Glomerular visceral epithelial cell (primary cell): ENCODE data around the gene ADRM1.

Source experiments
- DNase-seq: peaks from one replicate; pipeline ENCODE4 v3.0.0-alpha.2; 2016; ENCODE audit errors: extremely low spot score

Gene ADRM1

DNA sequence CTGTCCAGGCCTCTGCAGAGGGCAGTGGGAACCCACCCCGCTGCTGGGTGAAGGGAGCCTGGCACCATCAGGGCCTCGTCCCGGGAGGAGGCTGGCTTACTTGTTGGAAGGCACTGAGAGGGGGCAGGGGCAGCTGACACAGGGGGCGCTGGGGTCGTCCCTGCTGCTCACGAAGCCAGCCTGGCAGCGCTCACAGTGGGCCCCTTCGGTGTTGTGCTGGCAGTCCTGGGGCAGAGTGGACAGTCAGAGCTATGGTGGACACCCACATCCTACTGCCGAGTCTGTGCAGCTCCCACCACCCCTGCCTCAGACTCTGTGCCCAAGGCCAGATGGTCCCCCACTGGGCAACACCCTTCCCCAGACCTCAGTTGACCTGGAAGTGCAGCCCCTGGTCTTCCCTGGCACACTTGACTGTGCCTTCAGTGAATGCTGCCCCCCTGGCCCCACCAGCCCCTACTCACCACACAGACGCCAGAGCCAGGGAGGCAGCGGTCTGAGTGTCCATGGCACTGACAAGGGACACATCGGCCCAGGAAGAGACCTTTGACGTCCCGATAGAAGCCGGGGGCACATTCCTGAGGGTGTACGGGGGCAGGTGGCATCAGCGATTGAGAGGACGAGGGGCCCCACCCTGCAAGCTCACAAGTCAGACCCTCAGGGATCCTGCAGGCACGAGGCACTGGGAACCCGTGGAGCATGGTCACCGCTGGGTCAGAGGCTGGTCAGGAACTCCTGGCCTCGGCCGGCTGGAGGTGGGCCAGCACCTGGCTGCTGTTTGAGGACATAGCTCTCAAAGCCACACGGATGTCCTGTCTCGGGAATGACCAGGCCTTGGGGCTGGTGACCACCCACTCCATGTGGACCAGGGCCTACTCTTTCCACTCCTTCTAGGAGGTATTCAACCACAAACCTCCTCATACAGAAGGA is 21.4 kb downstream of the ADRM1 start:
- no peak for DNase-seq

DNA sequence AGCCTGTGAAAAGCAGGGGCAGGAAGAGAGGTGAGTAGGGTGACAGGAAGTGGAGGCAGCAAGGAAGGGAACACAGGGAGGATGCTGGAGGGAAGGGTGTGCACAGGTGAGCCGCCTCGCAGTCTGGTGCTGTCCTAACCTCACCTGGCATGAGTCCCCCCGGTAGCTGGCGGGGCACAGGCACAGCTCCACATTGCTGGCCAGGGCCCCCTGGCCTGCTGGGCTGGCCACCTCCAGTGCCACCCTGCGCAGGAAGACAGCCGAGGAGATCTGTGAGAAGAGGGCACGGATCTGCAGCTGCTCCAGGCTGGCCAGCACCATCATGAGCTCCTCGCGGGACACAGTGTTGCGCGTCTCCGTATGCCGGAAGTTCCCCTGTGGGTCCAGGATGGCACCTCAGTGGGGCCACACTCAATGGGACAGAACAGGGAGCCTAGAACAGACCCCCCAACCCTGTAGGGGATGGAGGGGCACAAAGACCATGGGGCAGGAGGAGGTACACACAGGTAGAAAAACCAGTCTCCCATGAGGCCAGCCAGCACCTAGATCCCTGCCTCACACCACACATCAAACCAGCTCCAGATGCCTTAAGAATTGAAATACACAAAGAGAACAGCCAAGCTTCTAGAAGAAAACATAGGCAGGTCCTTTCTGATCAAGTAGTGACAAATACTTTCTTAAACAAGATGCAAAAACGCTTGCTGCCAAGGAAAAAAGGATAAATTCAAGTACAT is 22.5 kb downstream of the ADRM1 start:
- no peak for DNase-seq

DNA sequence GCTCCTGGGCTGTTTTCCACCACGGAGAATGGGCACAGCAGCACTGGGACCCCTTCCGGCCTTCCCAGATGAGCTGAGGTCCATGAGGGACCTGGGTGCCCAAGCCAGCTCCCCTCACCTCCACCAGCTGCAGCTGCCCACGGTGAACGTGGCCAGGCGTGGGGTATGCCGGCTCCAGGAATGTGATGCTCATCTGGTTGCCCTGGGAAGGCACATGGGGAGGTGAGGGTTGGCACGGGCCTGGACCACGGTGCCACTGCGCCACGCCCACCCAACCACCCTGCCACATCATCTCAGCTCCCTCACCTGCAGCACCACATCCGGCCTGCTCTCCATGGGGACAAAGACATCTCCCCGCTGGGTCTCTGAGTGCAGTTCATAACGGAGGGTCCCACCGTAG is 23.8 kb downstream of the ADRM1 start:
- no peak for DNase-seq

DNA sequence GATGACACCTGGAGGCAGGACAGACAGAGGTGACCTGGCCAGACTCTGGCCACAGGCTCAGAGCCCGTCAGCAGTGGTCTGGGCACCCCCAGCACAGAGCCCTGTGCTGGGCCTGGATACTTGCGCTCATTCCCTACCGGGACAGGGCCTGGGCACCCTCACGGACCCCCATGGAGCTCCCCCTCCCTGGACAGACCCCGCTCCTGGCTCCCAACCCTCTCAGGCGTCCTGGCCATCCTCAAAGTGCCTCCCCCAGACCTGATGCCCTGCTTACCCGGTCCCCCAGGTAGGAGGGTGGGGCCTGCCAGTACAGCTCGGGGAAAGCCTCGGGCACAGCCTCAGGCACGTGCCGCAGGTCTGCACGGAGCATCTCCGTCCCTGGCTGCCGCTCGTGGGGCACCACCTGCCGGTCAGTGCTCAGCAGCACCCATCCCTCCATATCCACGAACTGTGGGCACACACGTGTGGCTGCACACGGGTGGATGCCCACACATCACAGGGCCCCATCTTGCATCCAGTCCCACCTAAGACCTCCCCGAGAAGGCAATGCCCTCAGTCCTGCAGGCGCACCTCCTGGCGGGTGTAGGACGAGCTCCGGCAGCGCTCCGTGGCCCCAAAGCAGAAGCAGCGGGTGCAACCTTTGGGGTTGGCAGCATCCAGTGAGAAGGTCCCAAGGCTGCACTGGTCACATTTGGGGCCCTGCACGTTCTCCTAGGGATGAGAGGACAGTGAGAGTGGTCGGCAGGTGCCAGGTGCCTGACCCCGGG is 24.3 kb downstream of the ADRM1 start:
- DNase-seq, result no peak

DNA sequence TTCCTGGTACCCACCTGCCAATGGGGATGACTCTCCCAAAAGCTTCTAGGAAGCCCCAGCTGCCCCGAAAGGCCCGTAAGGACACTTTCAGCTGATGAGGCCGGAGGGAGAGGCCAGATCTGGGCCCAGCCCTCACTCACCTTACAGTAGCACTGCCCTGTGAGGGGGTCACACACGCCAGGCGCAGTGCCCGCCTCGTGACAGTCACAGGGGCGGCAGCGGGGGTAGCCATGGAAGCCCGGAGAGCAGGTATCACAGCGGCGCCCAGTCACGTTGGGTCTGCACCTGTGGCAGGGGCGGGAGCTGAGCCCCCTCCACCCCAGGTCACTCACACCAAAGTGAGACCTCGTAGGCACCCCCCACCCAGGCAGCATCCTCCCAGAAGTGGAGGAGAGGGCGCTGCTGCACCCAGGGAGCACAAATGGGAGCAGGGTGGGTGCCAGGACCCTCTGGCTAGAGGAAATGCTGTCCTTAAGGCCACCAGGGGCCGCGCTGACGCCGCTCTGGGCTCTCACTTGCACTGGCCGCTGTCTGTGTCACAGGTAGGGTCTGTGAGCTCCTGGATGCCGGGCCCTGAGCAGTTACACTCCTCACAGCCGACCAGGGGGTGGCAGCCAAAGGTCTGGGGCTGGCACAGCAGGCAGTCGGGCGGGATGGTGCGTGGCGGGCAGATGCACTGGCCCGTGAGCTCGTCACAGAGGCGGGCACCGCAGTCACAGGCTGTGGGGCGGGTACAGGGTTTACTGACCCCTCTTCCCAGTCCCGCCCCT is 25.1 kb downstream of the ADRM1 start:
- no peak for DNase-seq

DNA sequence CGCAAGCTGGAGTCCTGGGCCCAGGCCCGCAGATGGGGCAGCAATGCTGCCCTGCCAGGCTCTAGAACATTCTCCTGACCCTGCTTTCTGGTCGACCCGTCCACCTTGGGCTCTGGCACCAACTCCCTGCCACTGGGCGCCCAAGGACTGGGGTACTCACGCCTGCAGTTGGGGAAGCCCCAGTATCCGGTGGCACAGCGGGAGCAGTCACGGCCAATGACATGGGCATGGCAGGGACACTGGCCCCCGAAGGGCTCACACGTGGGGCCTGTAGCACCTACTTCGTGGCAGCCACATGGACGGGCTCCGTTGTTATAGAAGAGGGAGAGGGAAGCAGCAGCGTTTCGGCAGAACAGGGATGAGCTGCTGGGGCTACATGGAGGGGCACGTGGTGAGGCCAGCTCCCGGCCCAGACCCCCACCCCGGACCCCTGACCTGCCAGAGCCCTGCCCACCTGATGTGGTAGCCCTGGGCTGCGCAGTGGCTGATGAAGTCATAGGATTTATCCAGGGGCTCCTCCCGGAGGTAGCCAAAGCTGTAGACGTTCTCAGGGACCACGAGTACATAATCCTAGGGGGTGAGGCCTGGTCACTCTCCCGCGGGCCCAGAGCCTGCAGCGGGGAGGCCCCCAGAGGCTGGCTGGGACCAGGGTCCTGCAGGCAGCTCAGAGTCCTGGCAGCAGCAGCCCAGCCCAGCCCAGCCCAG is 26.0 kb downstream of the ADRM1 start:
- DNase-seq, result no peak

DNA sequence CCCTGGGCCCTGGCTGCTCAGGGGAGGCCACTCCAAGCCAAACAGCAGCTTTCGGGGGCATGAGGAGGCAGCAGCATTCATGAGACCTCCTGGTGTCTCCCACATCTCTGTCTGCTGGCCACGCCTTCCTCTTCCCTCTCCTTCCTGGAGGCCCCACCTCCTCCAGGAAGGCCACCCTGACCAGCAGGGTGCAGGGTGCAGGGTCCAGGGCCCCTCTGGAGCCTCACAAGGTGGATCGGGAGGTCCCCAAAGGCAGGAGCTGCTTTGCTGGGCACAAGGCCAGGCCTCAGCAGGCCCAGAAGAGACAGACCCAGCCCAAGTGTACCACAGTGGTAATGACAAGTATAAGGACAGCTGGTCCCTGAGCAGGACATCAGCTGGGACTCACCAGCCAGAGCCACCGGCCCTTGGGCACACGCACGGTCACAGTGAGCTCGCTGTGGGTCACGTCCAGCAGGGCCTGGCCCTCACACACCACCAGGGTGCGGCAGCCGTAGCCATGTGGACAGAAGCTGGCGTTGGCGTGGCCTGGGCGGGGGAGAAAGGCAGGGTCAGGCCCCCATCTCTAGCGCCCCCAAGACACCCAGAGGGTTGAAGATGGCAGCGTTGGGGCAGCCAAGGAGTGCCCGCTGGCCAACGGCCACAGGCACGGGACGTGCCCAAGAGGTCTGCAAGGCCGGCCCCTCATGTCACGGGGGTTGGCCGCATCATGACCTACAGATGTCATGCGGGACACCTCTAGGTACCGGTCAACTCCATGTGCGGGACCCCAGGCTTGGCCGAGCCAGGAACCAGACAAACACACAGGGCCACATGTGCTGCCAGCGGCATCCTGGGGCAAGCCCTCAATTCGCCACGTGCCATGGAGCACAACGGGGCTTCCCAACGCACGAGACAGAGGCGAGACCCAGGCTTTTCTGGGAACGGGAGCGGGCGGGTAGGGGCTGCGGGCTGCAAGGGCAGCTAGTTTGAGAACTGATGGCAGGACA is 26.9 kb downstream of the ADRM1 start:
- no peak for DNase-seq

DNA sequence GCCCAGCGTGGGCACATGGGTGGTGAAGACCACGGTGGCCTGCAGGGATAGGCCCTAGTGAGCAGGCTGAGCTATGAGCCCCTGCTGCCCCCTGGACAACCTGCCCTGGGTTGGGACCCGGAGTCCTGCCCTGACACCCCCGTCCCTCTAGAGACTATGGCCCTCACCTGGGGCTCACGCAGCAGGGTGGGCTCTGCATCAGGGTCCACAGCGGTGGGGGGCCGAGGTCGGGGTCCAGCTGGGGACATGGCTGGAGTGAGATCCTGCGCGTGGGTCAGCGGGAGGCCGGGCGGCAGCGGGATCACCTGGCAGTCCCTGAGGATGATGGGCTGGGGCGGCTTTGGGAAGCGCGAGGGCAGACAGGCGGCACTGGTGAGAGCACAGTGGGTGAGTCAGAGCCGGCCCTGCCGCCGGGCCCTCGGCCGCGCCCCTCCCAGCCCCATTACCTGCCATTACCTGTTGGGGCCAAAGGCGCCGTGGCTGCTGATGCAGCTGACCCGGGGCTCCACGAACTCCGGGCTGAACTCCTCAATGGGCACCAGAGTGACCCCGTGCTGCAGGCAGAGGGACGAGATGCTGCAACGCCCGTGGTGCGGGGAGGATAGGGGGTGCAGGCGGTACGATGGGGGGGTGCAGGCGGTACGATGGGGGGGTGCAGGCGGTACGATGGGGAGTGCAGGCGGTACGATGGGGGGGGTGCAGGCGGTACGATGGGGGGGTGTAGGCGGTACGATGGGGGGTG is 27.9 kb downstream of the ADRM1 start:
- no peak for DNase-seq

DNA sequence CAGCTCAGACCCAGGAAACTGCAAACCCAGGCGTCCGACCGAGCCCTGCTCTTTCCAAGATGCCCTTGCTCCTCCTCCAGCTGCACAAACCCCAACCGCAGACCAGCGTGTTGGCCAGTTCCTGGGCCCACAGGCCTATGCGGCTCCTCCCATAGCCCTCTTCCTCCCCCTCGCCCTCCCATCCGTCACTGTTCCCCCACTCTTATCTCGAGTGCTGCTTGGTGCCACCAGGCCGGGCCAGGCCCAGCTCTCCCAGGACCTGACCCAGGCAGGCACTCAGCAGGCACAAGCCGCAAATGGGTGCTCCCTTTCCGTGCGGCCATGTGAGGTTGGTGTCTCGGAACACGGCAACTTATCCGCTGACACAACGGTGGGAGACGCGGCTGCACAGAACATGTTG is 28.6 kb downstream of the ADRM1 start:
- DNase-seq, result no peak

DNA sequence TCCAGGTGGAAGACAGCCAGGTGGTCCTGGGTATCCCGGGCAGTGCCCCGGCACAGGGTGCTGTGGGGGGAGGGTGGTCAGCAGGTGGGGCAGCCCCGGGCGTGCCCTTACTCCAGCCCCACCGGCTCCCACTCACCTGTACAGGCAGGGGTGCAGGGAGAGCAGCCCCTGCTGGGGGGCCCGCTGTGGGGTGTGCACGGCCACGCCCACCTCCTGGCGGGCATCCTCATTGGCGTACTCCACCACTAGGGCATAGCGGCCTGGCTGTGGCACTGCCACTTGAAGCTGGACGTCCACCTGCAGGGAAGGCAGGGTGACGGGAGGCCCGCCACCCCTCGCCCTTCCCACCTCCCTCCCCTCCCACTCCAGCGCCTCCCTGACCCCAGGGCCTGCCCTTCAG is 29.6 kb downstream of the ADRM1 start:
- DNase-seq, result no peak

DNA sequence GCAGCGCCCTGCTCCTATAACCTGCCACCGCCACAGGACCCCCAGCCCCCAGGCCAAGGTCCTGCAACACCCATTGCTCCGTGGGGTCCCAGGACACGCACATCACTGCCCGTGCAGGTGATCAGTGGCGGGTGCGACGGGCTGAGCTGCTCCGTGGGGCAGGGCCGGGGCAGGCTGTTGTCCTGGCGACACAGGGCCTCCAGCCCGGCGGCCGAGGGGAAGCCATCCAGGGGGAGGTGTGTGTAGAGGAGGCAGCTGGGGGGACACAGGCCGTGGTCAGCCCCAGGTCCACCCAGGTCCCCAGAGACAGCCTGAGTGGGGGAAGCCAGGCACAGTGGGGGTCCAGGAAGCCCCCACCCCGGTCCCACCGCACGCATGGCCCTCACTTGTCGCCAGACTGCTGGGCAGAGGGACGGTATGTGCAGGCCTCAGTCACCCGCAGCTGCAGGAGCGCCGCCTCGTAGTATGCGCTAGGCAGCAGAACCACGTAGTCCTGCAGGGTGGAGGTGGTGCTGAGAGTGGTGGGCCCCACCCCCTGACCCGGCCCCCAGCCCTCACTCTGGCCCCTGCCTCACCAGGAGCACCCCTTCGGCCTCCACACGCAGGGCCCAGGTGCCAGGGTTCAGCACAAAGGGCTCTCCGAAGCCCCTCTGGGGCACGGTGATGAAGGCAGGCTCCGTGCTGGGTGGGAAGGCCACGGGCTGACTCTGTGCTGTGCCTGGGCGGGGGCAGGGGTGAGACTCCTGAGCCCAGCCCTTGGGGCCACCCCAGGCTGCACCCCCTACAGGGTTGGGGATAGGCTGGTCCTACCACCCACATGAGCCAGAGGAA is 30.4 kb downstream of the ADRM1 start:
- no peak for DNase-seq

DNA sequence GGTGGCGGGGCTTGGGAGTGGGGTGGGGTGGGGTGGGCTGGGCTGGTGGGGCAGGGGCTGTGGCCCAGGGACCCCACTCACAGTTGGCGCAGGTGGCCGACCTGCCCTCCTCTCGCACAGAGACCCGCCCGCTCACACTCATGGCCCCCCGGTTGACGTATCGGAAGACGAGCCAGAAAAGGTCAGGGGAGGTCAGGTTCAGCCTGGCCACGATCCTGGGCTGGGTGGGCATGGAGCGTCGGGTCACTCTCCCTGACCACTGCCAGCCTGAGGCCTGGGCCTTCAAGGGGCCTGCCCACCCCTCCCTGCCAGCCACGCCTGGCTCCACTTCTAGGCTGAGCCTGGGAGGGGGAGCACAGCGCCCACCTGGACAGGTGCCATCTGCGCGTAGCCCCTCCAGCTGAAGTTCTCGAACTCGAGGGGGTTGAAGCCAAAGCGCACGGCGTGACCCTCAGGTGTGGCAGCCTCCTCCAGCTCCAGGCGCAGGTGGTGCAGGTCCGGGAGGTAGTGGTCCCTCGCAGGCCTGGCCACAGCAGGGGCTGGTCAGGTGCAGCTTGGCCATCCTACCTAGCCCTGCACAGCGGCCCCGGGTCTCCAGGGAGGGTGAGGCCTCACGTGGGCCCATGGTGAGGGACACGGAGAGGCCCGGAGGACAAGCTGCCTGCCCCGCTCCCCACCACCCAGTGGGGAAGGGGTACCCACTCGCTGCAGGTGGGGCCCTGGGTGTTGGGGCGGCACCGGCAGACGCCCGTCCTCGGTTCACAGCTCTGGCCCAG is 31.2 kb downstream of the ADRM1 start:
- DNase-seq, result no peak

DNA sequence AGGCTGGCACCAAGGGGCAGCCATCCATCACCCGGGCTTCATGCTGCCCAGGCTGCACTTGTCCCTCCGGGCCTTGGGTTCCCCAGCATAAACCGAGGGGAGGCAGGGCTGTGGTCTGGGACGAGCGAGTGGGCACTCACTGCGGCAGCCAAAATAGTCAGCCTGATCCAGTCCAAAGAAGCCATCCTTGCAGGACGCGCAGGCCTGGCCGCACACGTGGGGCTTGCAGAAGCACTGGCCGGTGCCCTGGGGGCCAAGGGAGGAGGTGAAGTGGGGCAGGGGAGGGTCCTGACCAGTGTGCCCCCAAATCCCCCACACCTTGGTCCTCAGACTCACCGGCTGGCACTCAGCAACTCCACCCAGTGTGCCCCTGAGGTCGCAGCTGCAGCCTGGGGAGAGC is 32.1 kb downstream of the ADRM1 start:
- no peak for DNase-seq

DNA sequence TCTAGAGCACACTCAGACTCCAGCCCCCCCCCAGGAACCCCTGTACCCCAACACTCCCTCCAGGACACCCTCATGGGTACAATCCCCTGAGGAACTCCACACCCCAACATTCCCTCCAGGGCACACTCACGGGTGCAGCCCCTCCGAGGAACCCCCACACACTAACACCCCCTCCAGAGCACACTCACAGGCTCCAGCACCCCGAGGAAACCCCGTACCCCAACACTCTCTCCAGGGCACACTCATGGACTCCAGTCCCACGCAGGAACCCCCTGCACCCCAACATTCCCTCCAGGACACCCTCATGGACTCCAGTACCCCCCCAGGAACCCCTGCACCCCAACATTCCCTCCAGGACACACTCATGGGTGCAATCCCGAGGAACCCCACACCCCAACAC is 32.7 kb downstream of the ADRM1 start:
- no peak for DNase-seq

DNA sequence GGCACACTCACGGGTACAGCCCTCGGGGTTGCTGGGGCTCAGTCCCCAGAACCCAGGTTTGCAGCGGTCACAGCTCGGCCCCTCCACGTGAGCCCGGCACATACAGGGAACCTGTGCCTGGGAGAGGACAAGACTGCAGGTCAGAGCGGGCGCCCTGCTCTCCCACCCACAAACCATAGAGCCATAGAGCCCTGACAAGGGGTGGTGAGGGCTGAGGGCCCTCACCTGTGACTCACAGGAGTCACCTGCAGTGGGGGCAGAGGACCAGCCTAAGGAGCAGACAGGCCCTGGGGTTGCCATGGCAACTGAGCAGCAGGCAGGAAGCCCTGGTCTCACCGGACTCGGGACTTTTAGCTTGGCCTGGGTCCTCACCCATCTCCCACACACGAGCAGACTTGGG is 33.5 kb downstream of the ADRM1 start:
- no peak for DNase-seq

DNA sequence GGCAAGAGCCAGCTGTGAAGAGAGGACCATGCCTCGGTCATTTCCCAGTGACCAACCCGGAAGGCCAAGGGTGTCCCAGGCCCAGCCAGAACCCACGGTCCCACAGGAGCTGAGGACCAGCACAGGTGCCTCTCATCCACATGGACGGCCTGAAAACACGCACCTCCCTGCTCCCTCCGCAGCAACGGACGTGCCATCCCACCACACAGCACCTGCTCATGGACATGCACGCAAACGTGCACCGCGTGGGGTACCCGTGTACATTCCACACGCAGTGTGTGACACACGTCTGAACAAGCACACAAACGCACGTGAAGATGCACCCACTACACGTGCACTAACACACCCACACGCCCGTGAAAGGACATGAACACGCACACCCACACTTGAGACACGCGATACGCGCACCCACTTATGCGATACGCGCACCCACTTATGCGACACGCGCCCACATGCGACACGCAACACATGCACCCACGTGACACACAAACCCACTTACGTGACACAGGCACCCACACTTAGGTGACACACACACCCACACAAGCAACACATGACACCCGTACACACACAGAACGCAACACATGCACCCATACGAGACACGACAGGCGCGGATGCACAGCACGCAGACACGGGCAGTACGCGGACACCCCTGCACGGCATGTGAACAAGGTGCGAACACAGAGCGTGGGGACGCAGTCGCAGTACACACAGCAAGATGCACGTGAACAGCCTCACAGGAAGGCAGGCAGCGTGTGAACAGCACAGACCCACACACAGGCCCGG is 34.2 kb downstream of the ADRM1 start:
- DNase-seq, result no peak
